ENCODE data around the gene LRPPRC.

LRPPRC gene

DNA sequence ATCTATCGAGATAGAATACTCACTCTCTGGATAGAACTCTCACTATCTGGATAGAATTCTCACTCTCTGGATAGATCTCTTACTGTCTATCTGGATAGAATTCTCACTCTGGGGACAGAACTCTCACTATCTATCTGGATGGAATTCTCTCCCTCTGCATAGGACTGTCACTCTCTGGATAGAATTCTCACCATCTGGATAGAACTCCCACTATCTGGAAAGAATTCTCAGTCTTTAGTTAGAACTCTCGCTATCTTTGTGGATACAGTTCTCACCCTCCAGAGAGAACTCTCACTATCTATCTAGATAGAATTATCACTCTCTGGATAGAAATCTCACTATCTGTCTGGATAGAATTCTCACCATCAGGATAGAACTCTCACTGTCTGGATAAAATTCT lies 140.5 kb downstream of the LRPPRC start:
- no peak for DNase-seq

DNA sequence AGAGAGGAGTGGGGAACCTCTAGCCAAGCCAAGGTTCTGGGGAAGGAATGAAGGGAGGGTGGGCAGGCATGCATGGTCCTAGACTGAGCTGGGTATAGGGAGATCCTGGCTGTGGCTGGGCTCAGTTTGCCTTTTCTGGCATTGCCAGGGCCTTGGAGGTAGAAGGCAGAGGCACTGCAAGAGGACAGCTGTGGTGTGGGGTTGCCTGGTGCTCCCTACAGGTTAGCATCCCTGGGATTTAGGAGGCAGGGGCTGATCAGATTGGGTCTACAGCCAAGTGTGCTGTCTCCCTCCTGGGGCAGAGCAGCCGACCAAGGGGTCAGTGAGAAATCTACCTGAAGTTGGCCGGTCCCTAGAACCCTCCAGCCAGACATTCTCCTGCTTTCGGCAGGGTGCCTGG lies 141.1 kb downstream of the LRPPRC start:
- DNase-seq: no peak

DNA sequence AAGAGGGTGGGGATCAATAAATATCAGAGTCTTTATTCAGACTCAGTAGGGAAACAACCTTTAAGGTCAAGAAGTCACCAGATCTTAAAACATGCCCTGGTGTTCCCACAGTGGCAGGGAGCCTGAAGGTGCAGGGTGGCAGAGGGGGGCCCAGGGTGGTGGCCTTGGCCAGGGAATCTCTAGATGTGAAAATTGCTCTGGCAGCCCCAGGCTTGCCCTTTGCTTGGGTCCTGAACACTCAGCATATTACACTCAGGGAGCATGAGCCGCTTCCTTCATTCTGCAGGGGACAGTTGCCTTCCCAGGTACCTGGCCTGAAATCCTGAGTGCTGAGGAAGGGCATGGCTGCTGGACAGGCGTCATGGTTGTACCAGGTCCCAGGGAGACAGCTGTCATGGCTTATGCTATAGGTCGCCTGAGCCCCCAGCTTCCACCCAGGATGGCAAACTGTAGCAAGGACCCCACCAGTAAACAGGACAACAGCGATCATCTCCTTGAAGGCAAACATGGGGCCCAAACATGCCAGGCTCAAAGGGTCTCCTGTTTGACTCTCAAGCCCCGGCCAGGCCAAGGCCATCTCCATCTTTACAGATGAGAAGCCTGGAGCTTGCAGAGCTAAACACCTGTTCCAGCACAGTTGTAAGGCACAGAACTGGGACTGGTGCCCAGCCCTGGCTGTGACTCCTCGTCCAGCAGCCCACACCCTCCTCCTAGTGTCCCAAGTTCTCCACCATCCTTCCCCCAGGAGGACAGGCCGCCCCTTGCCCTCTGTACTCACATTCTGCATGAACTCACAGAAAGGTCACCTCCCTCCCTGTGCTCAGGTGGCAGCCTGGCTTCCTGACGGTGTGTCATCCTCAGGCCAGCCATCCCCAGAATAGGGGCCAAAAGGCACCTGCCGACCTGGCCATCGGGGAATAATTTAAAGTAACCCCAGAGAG lies 142.4 kb downstream of the LRPPRC start:
- DNase-seq: no peak

DNA sequence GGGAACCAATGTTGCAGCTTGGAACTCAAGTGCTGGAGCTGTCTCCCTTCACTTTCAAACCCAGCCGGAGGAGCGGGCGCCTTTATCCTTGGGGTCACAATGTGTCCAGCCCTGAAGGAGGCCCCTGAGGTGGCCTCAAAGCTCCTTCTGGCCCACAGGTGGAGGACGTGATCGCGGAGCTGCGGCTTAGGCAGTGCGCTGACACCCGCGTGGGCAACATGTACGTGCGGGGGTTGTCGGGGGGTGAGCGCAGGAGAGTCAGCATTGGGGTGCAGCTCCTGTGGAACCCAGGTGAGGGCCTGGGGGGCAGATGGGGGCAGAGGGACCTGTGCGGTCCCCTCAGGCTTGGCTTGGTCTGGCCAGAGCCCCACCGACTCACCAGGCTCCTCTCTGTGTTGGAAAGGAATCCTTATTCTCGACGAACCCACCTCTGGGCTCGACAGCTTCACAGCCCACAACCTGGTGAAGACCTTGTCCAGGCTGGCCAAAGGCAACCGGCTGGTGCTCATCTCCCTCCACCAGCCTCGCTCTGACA lies 143.5 kb downstream of the LRPPRC start:
- DNase-seq: no peak

DNA sequence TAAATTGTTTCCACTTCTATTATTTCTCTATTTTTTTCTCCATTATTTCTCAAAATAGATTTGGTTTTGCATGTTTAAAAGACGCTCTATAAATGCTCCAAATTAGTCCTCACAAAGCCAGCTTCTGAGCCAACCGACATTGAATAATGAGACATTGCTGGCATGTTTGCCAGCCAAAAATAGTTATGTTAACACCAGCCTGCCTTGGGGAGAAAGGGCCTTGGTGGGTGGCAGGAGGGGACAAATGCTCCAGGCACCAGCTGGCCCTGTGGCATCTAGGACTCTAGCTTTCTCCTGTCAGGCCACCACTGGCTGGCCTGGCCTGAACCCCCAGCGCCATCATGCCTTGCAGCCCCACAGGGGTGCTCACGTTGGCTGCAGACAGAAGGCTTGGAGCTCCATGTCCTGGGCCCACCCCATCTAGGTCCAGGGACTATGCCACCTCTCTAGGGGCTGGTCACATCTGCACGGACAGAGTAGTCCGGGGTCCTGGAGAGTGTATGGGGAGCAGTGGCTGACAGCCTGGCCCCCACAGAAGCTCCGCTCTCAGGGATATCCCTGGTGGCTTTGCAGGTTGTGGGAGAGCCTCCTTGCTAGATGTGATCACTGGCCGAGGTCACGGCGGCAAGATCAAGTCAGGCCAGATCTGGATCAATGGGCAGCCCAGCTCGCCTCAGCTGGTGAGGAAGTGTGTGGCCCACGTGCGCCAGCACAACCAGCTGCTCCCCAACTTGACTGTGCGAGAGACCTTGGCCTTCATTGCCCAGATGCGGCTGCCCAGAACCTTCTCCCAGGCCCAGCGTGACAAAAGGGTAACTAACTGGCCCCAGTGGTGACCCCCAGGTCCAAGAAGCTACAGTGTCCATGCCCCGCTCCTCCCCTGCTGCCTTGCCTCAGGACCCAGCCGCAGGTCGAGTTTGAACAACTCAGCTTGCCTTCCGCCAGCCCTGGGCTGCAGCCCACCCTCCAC lies 144.5 kb downstream of the LRPPRC start:
- no peak for DNase-seq

DNA sequence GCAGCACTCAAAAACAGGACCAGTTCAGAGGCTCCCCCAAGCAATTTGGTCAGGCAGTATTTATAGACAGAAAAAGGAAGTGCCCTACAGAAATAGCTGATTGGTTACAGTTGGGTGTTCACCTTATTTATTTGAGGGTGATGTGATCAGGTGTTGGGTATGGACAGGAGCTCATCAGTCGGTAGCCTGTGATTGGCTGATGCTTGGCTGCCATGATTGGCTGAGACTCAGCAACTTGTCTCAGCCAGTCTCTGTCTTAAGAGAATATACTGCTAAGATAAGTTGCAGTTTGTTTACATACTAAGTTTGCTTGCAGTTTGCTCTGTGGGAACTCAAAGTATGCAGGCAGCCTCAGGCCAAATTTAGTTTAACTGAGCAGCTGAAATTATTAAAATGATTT lies 147.6 kb downstream of the LRPPRC start:
- DNase-seq: no peak

DNA sequence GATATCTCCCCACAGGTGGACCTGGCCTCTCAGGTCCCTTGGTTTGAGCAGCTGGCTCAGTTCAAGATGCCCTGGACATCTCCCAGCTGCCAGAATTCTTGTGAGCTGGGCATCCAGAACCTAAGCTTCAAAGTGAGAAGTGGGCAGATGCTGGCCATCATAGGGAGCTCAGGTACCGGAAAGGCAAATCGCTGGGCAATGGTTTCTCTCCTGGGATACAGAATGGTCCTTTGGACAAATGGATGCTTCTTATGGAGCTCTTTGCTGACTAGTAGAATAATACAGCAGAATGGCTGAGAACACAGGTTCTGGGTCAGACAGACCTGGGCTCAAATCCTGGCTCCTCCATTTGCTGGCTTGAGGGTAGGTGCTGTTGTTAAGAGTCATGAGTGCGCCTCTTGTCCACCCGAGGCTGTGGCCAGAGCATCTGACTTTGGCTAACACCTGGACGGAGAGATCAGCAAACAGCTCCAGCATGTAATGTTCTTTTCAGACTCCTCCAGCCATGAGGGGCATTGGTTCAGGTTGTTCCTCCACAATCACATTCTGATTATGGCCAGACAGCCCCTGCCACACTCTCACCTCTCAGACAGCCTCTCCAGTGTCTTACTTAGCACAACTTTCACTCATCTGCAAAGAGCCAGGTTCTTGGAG lies 149.5 kb downstream of the LRPPRC start:
- no peak for DNase-seq

DNA sequence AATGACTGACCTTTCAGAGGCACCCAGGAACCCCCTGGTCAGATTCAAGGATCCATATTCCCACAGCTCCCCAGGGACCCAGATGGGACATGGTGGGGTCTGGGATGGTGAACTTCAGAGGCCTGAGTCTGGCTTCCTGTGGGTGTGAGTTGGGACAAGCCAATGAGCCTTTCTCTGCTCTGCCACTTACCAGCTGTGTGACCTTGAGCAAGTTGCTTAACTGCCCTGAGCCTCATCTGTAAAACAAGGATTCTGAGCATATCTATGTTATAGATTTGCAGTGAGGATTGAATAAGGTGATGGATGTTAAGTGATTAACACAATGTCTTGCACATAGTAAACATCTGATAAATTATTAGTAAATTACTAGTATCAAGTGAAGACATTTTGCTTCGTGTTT lies 150.6 kb downstream of the LRPPRC start:
- no peak for DNase-seq

DNA sequence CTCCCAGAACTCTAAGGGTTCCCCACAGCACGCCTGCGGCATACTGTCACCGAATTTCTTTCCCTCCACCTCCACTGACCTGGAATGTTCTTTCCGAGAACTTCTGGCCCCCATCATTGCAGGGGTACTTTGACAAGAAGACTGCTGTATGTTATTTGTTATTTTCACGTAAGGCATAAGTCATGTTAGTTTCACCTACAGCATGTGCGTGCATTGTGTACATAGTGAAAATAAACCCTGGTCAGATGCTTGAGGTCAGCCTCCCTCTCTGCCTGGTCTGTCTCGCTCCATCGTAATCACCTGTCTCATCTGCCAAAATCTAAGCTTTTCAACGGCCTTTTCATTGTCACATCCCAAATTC lies 152.9 kb downstream of the LRPPRC start:
- no peak for DNase-seq

DNA sequence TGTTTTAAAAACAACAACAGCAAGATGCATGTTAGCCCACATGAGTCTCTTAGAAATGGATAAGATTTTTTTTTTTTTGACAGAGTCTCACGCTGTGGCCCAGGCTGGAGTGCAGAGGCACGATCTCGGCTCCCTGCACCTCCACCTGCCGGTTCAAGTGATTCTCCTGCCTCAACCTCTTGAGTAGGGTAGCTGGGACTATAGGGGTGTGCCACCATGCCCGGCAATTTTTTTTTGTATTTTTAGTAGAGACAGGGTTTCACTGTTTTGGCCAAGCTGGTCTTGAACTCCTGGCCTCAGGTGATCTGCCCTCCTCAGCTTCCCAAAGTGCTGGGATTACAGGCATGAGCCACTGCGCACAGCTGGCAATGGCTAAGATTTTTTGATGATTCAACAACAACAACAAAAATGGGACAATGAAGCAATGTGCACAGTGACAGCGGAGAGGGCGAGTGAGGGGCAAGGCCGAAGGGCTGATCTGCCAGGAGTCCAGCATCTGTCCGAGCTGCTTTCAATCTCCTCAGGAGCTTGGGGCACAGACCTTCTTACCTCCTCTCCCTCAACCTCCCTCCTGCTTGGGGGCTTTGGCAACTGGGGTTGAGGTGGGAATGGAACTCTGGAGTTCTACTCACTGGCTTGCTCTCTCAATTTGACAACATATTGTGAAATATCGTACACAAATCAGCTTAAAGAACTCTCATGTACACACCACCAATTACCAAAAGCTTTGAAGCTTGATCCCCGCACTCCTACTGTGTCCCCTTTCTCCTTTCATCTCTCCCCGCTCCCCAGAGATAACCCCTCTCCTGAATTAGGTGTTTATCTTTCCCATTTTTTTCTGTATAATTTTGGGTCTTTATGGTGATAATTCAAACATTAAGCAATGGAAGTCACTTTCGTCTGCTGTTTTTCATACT lies 153.6 kb downstream of the LRPPRC start:
- DNase-seq: no peak

DNA sequence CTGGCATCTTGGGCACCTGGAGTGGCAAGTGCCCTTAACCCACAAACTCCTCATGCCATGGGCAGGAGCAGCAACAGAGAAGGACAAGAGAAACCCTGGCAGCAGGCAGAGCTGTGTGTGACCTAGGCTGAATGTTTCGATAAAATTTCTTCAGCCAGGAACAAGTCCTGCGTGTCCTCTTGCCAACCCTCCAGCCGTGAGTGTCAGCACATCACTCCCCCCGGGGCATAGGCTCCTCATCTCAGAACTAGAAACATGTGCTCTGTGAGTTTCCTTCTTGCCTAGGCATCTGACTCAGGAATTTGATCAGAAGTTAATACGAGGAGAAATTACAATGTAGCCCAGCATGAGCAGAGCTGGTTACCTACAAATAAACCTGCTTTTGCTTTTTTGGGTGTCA lies 154.8 kb downstream of the LRPPRC start:
- no peak for DNase-seq

DNA sequence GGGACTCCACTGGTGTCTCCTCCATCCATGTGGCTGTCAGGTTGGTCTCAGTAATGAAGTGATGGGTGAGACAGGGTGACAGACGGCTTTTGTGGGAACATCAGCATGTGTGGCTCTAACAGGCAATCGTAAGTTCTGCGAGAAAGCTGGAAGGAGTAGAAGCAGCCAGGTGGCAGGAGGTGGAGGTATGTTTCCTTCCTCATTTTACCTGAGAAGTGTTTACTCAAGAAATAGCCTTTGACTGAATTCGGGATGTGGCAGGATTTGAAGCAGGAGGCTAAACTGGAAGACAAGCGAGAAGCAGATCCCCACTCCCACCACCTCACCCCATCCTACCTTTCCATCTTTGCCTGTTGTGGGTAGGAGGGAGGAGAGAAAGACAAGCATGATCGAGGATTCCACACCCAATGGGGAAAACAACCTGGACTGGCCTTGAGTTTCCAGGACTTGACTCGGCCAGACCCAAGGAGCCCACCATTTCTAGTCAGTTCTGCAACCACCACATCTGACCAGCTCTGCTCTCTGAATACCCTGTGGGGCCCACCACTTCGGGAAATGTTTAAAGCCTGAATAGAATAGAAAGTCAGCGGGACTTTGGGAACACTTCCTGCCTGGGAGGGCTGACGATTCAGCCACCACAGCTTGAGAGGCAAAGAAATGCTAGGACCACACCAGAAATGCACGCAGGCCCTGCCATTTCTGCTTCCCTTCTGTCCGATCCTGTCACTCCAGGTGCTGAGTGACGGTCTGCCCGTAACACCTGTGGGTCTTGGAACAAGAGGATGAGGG lies 155.8 kb downstream of the LRPPRC start:
- DNase-seq: no peak

DNA sequence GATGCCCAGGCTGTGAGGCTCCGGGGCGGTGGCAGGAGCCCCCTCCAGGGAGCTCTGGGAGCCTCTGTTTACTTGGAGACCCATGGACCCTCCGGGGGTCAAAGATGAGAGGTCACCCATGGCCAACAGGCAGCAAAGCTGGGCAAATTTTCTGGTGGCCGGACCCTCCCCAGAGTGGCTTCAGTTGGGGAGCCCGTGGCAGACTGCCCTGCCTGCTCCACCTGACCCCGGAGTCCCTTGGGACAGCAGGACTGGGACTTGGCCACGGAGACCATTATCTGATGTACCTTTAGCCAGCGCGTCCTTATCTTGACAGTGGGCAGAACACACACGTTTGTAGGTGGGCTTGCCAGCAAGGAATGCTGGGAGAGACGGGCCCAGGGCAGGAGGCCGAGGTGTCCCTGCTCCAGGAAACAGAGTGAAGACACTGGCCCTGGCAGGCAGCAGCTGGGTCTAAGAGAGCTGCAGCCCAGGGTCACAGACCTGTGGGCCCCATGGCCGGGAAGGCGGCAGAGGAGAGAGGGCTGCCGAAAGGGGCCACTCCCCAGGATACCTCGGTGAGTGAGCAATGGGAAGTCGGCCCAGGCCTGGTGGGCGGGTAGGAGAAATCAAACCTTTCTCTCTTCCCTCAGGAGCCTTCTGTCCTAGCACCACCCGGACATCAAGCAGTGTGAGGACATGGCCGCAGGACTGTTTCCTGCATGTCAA lies 157.1 kb downstream of the LRPPRC start, which contains the start of the genes ABCG5 and ABCG8:
ABCG5 (minus strand) TSS at position 280 of the 708 bp plus-strand sequence; CDS start at position 120, 160 bp downstream.
ABCG8 (plus strand) TSS at position 412 of the 708 bp plus-strand sequence; CDS start at position 495, 83 bp downstream.
- no peak for DNase-seq

DNA sequence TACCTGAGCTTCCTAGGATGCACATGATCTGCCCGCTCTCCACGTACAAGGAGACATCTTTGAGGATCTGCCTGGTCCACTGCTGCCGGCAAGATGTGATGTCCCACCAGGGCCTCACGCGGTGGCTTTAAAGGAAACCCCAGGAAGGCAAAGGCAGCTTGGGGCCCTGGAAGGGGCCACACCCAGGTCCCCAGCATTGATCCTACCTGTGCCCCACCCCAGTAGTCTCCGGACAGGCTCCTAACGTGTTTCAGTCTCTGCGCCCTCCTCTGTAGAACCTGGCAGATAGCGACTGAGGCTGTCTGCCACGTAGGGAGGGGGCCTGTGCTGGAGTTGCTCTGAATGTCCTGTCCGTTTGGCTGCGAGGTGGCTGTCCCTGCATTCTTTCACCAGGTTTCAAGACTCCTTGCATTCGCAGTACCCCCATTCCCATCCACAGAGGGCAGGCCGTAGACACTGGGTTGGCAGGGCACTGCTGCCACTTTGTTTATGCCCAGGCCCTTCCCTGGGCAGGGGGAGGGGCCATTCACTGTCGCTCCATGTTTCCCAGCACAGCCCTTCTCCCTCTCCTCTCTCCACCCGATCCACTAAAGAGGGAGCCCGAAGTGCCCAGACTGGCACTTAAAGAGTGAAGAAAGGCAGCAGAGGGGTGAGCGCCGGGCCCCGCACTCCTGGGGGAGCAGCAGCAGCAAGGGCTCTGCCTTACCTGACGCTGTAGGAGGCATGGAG lies 157.8 kb downstream of the LRPPRC start:
- no peak for DNase-seq

DNA sequence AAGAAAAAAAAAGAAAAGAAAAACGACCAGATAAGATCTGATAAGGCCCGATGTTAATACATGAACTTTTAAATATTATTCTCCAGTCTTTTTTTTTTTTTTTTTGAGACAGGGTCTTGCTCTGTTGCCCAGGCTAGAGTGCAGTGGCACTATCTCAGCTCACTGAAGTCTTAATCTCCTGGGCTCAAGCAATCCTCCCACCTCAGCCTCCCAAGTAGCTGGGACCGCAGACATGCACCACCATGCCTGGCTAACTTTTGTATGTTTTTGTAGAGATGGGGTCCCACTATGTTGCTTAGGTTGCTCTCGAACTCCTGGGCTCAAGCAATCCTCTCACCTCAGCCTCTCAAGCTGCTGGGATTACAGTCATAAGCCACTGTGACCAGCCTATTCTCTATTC lies 158.8 kb downstream of the LRPPRC start:
- DNase-seq: no peak

Data from right kidney (tissue), 1 donor.